ENCODE results near the gene MACROD2.

DNA sequence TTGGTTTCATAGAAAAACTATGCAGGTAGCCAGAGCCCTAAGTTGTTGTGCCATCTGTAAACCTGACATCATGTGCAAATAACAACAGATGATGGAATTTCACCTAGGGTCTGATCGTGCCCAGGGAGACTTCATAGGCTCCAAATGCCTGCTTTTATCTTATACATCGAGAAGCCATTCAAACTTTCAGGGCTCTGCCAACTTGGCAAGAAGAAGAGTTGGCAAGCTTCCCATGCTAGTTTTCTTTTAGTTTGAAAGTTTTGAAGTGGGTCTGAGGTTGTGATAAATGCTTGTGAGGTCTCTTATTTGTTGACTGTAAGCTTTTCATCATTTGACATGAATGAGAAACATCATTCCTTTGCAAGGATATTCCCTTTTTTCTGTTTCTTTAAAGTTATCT, 517.5 kb downstream of the MACROD2 start:
- TF ChIP-seq POLR2A (IDR thresholded peaks at IDR 0.05) (no peak), CTCF (IDR thresholded peaks at IDR 0.05) (no peak)

All from tibial nerve (tissue), 3 donors.